ENCODE data around the gene FRYL. TPM values are rescaled to one million over a fixed set of nuclear protein-coding genes. Genes with fewer than 3 reads are reported as not detected.

Gene FRYL
- total RNA-seq, 1 donor from 2014 or later, result 88.6 TPM

- intact Hi-C loops (cut with micrococcal nuclease), result no loop called here
Observed at GRCh38 chr4:48570646-48571220, 209.3 kb downstream of the FRYL start.

DNA sequence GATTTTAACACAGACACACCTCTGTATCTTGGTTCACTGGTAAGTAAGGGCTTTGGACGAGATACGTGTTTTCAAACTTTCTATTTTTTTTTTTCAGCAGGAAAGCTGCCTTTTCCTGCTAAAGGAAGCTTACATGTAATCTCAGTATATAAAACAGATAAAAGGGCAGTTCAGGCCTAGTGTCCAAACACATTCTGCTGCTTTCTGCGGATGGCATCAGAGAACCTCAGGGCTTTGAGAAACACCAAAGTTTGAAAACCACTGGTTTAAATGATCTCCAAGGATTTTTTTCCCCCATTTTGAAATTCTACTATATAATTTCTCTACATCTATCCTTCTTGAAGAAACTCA, 214.1 kb downstream of the FRYL start:
- intact Hi-C loops (cut with micrococcal nuclease), result no loop called here

DNA sequence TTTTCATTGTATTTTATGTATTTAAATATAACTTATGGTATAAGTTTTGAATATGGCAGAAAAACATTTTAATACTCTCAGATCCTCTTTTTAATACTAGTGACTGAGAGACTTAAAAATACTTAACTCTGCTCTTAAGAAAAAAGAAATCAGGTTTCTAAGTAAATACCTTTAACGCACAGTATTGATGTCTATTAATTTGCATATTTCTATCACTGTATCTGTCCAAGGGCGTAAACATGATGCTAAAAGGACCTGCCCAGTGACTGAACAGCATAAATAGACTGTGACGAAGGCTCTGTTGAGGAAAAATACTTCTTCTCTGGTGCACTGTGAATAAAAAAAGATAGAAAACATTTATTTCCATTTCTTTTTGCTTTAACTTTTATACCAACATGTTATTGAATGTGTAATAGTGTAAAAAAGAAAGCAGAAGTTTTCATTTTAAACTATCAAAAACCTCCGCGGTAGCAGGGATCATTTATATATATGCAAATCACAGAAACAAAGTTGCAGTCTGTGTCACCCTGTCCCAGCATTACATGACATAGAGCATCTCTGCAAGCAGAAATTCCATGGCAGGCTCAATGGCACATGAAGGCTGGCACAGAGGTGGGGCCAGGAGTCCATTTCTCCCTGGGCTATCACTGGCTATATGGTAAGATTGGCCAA, 214.6 kb downstream of the FRYL start:
- intact Hi-C loops (cut with micrococcal nuclease), result no loop called here

DNA sequence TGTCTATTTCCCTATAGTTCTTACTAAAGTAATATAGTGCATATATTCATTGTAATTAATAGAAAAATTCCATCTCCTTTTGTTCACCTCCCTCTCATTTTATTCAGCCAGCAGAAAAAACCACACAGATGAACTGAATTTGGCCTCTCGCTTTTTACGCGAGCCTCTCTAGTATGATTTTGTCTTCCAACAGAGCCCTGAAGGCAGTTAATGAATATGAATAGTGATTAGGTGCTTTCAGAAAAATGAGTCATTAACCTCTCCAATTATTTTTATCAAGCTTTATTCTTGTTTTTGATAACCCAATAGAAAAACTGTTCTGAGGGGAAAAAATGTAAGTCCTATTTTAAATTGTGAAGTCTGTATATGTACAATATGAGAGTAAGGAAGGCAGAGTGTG, 215.9 kb downstream of the FRYL start:
- intact Hi-C loops (cut with micrococcal nuclease), result no loop called here

- intact Hi-C loops (cut with micrococcal nuclease), result no loop called here
Observed at GRCh38 chr4:48558819-48559218, 221.3 kb downstream of the FRYL start.

DNA sequence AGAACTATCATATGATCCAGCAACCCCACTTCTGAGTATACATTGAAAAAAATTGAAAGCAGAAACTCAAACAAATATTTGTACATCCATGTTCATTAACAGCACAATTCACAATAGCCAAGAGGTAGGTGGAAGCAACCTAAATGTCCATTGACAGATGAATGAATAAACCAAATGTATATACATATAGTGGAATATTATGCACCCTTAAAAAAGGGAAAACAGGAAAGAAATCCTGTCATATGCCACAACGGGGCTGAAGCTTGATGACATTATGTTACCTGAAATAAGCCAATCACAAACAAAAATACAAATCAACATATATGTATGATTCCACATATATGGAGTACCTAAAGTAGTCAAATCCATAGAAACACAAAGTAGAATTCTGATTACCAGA, 222.1 kb downstream of the FRYL start:
- intact Hi-C loops (cut with micrococcal nuclease), result no loop called here

GRCh38 chr4:48557478-48557877, 222.6 kb downstream of the FRYL start:
- intact Hi-C loops (cut with micrococcal nuclease), result loop anchor here (1.0 kb wide), 1 partner anchor 406 kb away; no protein-coding TSS in a partner anchor

GRCh38 chr4:48556268-48556667, 223.8 kb downstream of the FRYL start:
- intact Hi-C loops (cut with micrococcal nuclease), result no loop called here

DNA sequence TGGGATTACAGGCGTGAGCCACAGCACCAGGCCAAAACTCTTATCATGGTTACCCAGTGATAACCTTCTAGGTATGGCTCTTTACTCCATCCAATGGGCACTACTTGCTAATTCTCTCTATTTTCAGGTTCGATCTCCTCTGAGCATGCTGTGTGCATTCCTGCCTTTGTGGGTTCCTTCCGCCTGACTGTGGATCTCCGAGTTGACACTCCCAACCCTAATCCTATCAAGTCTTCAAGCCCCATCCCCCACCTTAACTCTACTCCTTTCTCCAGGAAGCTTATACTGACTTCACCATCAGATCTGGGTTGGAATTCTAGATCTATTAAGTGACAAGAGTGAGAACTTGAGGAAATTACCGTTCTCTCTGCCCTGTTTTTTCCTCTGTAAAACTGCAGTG, 225.5 kb downstream of the FRYL start:
- intact Hi-C loops (cut with micrococcal nuclease), result no loop called here

DNA sequence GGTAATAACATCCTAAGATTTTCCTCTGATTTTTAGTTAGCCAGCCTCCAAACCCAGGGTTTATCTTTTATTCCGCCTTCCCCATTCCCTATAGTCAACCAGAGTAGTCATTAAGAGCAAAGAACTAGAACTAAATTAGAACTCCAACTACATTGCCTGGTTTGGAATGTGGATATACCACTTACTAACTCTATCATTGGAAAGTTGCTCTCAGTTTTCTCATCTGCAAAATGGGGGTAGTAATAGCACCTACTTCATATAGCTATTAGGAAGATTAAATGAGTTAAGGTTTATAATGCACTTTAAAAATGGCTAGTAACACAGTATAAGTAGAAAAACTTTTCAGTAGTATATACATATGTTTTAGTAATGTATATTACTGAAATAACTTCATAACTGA, 226.4 kb downstream of the FRYL start:
- intact Hi-C loops (cut with micrococcal nuclease), result no loop called here

DNA sequence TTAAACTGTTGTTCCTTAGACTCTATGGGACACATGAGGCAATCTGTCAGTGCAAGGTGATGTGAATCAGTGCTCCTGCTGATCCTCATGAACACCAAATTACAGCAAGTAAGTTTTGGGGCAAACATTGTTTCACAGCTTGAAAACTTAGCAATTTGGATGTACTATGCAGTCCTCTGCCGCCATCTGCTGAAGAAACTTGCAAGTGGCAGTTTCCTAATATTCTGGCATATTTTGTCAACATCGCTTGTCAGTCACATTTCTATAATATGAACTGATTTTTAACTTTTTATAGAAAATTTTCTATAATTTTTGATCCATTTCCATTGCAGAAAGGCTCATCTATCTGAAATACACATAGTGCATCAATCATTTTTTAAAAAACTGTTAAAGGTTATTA, 233.7 kb downstream of the FRYL start:
- intact Hi-C loops (cut with micrococcal nuclease), result loop anchor here (1.0 to 5.0 kb wide), 3 partner anchors 99 to 419 kb away; no protein-coding TSS in a partner anchor

- intact Hi-C loops (cut with micrococcal nuclease), result no loop called here
Observed at GRCh38 chr4:48543796-48544195, 236.3 kb downstream of the FRYL start.

- intact Hi-C loops (cut with micrococcal nuclease), result no loop called here
Observed at GRCh38 chr4:48542888-48543287, 237.2 kb downstream of the FRYL start.

DNA sequence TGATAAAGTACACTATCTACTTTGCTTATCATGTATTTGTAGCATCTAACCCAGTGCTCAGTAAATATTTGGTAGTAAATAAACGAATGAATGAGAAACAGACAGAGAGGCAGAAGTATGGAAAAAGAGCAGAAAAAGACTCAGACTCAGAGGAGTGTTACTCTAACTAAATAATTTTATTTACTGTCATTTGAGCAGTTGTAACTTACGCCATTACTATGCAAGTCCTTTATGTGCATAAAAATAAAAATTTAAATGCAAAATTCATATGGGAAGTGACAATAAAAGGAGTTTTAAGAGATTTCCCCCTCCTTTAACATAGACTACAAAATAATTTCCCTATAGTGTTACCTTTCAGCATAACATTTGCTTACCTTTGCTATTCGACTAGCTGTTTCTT, 240.5 kb downstream of the FRYL start:
- intact Hi-C loops (cut with micrococcal nuclease), result no loop called here

- intact Hi-C loops (cut with micrococcal nuclease), result no loop called here
Observed at GRCh38 chr4:48538358-48538757, 241.7 kb downstream of the FRYL start.

DNA sequence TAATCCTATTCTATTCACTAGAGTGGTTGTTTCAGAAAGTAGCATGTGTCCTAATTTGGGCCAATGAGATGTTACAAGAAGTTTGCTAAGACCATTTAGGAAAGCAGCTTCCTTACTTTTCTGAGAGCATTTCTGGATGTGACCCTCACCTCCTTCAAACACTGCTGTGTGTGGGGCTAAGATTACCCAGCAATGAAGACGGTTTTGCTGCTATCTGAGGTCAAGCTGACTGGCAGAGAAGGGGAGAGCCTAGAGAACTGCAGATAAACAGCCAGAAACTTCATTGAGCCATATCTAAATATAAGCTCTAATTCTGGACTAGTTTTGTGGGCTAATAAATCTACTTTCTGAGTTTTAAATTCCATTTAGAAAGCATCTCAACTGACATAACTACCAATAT, 253.7 kb downstream of the FRYL start:
- intact Hi-C loops (cut with micrococcal nuclease), result no loop called here

GRCh38 chr4:48518143-48518542, 261.9 kb downstream of the FRYL start:
- intact Hi-C loops (cut with micrococcal nuclease), result no loop called here

- intact Hi-C loops (cut with micrococcal nuclease), result no loop called here
Observed at GRCh38 chr4:48509543-48509942, 270.5 kb downstream of the FRYL start.

- intact Hi-C loops (cut with micrococcal nuclease), result no loop called here
Observed at GRCh38 chr4:48506716-48507115, 273.4 kb downstream of the FRYL start.

- intact Hi-C loops (cut with micrococcal nuclease), result no loop called here
Observed at GRCh38 chr4:48504352-48504751, 275.7 kb downstream of the FRYL start.

DNA sequence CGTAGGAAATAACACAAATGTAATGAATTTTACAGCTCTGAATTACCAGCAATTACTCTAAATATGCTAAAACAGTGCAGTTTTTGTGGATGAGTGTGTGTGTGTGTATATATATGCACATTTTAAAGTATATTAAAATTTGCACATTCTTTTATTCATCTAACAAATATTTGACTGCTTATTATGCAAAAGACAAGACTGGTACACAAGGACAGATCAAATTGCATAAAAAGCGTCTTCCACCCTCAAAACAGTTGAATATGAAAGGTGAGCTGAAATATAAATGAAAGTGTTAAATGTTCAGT, 276.1 kb downstream of the FRYL start:
- intact Hi-C loops (cut with micrococcal nuclease), result no loop called here

DNA sequence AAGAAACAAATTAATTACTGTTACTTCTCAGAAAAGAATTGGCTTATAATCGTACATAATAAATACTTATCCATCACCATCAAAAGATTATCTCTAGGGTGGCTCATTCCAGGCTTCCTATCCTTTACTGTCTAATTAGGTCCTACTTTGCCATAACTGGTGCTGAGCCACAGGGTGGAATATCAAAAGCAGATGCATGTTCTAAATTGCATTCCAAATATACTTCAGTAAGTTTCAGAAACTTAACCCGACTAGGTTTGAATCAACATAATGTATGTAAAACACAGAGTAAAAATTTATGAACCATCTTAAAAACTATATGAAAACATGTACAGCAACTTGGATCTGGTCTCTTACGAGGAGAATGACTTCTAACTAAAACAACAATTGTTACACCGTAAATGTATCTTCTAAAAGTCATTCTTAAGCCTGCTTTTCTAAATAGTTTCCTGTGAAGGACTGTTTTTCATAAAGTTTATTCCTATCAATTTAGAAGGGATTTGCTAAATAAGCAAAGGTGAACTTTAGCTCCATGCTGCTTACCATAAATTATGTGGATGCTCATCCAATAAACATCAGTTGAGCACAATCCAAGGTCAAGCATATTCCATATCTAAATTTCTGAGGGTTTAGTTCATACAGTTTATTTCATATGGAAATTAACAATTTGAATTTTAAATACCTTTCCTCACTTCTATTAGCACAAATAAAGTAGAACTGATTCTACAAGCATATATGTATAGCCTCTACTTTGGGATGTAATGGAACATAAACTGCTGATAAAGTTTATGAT, 276.6 kb downstream of the FRYL start:
- intact Hi-C loops (cut with micrococcal nuclease), result no loop called here

DNA sequence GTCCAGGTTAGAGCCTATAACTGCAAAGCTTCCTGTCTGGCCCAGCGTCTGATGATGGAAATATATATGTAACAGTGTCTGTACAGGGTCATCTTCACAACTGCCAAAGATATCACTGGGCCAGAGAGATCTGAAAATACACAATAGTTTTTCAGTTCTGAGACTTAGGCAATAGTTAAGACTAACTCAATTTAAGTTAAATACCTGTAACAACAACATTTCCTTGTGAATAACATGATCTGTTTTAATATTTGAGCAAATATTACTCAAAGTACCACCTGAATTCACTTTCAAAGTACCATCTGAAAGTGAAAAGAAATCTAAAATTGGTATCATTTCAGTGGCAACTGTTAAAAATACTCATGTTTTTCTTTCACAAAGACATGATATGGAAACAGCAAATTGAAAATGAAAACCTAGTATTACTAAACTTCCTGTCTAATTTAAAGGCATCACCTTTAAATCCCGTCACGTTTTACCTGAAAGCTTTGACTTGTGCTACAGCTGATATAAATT, 280.5 kb downstream of the FRYL start:
- intact Hi-C loops (cut with micrococcal nuclease), result no loop called here

All from T-helper 2 cell treated with Interferon-gamma antibody and Interleukin-4, amounts not matched to agents 100 ng/mL and 5 ng/mL, for 36 hours (primary cell).